Activated T-cell treated with anti-CD3 and anti-CD28 coated beads, Interleukin-2, amount 50 U/mL, for 1 hour (primary cell): ENCODE data around the gene MYMX.

Source experiments
- DNase-seq: peaks from one replicate; pipeline ENCODE4 v3.0.0-alpha.2; 2020

Gene MYMX

GRCh38 chr6:44265722-44266233 lies 49.1 kb downstream of the MYMX start:
- no peak for DNase-seq

- no peak for DNase-seq
Measured at GRCh38 chr6:44266347-44266746, 49.6 kb downstream of the MYMX start.

- no peak for DNase-seq
Measured at GRCh38 chr6:44267252-44267651, 50.5 kb downstream of the MYMX start.
